Measurements from ENCODE around the gene IFFO2.
A peak's percentile ranks its signal among the peaks of the same experiment; 100 is the strongest.

IFFO2 gene

GRCh38 chr1:18925279-18925678, 31.2 kb downstream of the IFFO2 start:
- H3K4me3 ChIP-seq (ENCODE audit: extremely low read depth, insufficient read depth, low read length, poor library complexity, severe bottlenecking) = no peak overlapping the region
- WGBS, 2 experiments (ENCODE audit: insufficient coverage in 2 of 2) = 97 to 98% methylated on average over 7 of the region's 9 CpGs
- H3K36me3 ChIP-seq (ENCODE audit: control insufficient read depth, insufficient read depth, low read length) = peaks cover 8% of the 10 kb centered on the region
- no peaks in the 10 kb centered on the region for H3K9me3 ChIP-seq (ENCODE audit: control insufficient read depth, low read length)
- no peak overlapping the region for H3K27ac ChIP-seq (ENCODE audit: low read depth, low read length, severe bottlenecking)
- H3K4me1 ChIP-seq (ENCODE audit: control insufficient read depth, insufficient read depth, low read length, poor library complexity, severe bottlenecking) = peaks cover 66% of the 10 kb centered on the region

GRCh38 chr1:18924221-18924691, 32.2 kb downstream of the IFFO2 start:
- Histone ChIP-seq H3K36me3 (ENCODE audit: control insufficient read depth, insufficient read depth, low read length) (peaks cover 15% of the 10 kb centered on the region), H3K9me3 (ENCODE audit: control insufficient read depth, low read length) (no peaks in the 10 kb centered on the region), H3K4me1 (ENCODE audit: control insufficient read depth, insufficient read depth, low read length, poor library complexity, severe bottlenecking) (peaks cover 65% of the 10 kb centered on the region), H3K27ac (ENCODE audit: low read depth, low read length, severe bottlenecking) (peak overlapping the region; percentile 45), H3K4me3 (ENCODE audit: extremely low read depth, insufficient read depth, low read length, poor library complexity, severe bottlenecking) (no peak overlapping the region)
- 80 to 84% methylated on average over 7 to 10 of the region's 11 CpGs for WGBS, 2 experiments (ENCODE audit: insufficient coverage in 2 of 2)

- Histone ChIP-seq H3K9me3 (ENCODE audit: control insufficient read depth, low read length) (no peaks in the 10 kb centered on the region), H3K27ac (ENCODE audit: low read depth, low read length, severe bottlenecking) (peak overlapping the region; percentile 89), H3K36me3 (ENCODE audit: control insufficient read depth, insufficient read depth, low read length) (peaks cover 15% of the 10 kb centered on the region), H3K4me1 (ENCODE audit: control insufficient read depth, insufficient read depth, low read length, poor library complexity, severe bottlenecking) (peaks cover 69% of the 10 kb centered on the region), H3K4me3 (ENCODE audit: extremely low read depth, insufficient read depth, low read length, poor library complexity, severe bottlenecking) (no peak overlapping the region)
- 73 to 81% methylated on average over 9 to 14 of the region's 14 CpGs for WGBS, 2 experiments (ENCODE audit: insufficient coverage in 2 of 2)
Observed at GRCh38 chr1:18923756-18924211, 32.7 kb downstream of the IFFO2 start.

- Histone ChIP-seq H3K4me1 (ENCODE audit: control insufficient read depth, insufficient read depth, low read length, poor library complexity, severe bottlenecking) (peaks cover 64% of the 10 kb centered on the region), H3K27ac (ENCODE audit: low read depth, low read length, severe bottlenecking) (peak overlapping the region; percentile 89), H3K4me3 (ENCODE audit: extremely low read depth, insufficient read depth, low read length, poor library complexity, severe bottlenecking) (no peak overlapping the region), H3K36me3 (ENCODE audit: control insufficient read depth, insufficient read depth, low read length) (peaks cover 16% of the 10 kb centered on the region), H3K9me3 (ENCODE audit: control insufficient read depth, low read length) (no peaks in the 10 kb centered on the region)
- 81 to 89% methylated on average over 11 to 14 of the region's 18 CpGs for WGBS, 2 experiments (ENCODE audit: insufficient coverage in 2 of 2)
Observed at GRCh38 chr1:18922848-18923755, 33.4 kb downstream of the IFFO2 start.

GRCh38 chr1:18922319-18922726, 34.2 kb downstream of the IFFO2 start:
- Histone ChIP-seq H3K9me3 (ENCODE audit: control insufficient read depth, low read length) (no peaks in the 10 kb centered on the region), H3K27ac (ENCODE audit: low read depth, low read length, severe bottlenecking) (peak overlapping the region; percentile 89), H3K4me3 (ENCODE audit: extremely low read depth, insufficient read depth, low read length, poor library complexity, severe bottlenecking) (no peak overlapping the region), H3K4me1 (ENCODE audit: control insufficient read depth, insufficient read depth, low read length, poor library complexity, severe bottlenecking) (peaks cover 56% of the 10 kb centered on the region), H3K36me3 (ENCODE audit: control insufficient read depth, insufficient read depth, low read length) (peaks cover 17% of the 10 kb centered on the region)
- 59 to 80% methylated on average over 1 to 5 of the region's 8 CpGs for WGBS, 2 experiments (ENCODE audit: insufficient coverage in 2 of 2)

- no peak overlapping the region for H3K4me3 ChIP-seq (ENCODE audit: extremely low read depth, insufficient read depth, low read length, poor library complexity, severe bottlenecking)
- 91 to 98% methylated on average over 7 to 10 of the region's 17 CpGs for WGBS, 2 experiments (ENCODE audit: insufficient coverage in 2 of 2)
- H3K27ac ChIP-seq (ENCODE audit: low read depth, low read length, severe bottlenecking) = peak overlapping the region; percentile 89
- peaks cover 22% of the 10 kb centered on the region for H3K36me3 ChIP-seq (ENCODE audit: control insufficient read depth, insufficient read depth, low read length)
- no peaks in the 10 kb centered on the region for H3K9me3 ChIP-seq (ENCODE audit: control insufficient read depth, low read length)
- peaks cover 50% of the 10 kb centered on the region for H3K4me1 ChIP-seq (ENCODE audit: control insufficient read depth, insufficient read depth, low read length, poor library complexity, severe bottlenecking)
Observed at GRCh38 chr1:18921516-18922251, 34.8 kb downstream of the IFFO2 start.

- H3K4me3 ChIP-seq (ENCODE audit: extremely low read depth, insufficient read depth, low read length, poor library complexity, severe bottlenecking) = no peak overlapping the region
- no peaks in the 10 kb centered on the region for H3K9me3 ChIP-seq (ENCODE audit: control insufficient read depth, low read length)
- H3K36me3 ChIP-seq (ENCODE audit: control insufficient read depth, insufficient read depth, low read length) = peaks cover 26% of the 10 kb centered on the region
- no peak overlapping the region for H3K27ac ChIP-seq (ENCODE audit: low read depth, low read length, severe bottlenecking)
- peaks cover 44% of the 10 kb centered on the region for H3K4me1 ChIP-seq (ENCODE audit: control insufficient read depth, insufficient read depth, low read length, poor library complexity, severe bottlenecking)
- 89 to 98% methylated on average over 7 of the region's 7 CpGs for WGBS, 2 experiments (ENCODE audit: insufficient coverage in 2 of 2)
Observed at GRCh38 chr1:18920931-18921330, 35.5 kb downstream of the IFFO2 start.

GRCh38 chr1:18919956-18920355, 36.5 kb downstream of the IFFO2 start:
- 91 to 94% methylated on average over 9 of the region's 12 CpGs for WGBS, 2 experiments (ENCODE audit: insufficient coverage in 2 of 2)
- Histone ChIP-seq H3K27ac (ENCODE audit: low read depth, low read length, severe bottlenecking) (no peak overlapping the region), H3K4me1 (ENCODE audit: control insufficient read depth, insufficient read depth, low read length, poor library complexity, severe bottlenecking) (peaks cover 40% of the 10 kb centered on the region), H3K9me3 (ENCODE audit: control insufficient read depth, low read length) (no peaks in the 10 kb centered on the region), H3K4me3 (ENCODE audit: extremely low read depth, insufficient read depth, low read length, poor library complexity, severe bottlenecking) (no peak overlapping the region), H3K36me3 (ENCODE audit: control insufficient read depth, insufficient read depth, low read length) (peaks cover 32% of the 10 kb centered on the region)

- no peak overlapping the region for H3K27ac ChIP-seq (ENCODE audit: low read depth, low read length, severe bottlenecking)
- no peaks in the 10 kb centered on the region for H3K9me3 ChIP-seq (ENCODE audit: control insufficient read depth, low read length)
- peaks cover 32% of the 10 kb centered on the region for H3K36me3 ChIP-seq (ENCODE audit: control insufficient read depth, insufficient read depth, low read length)
- 84 to 96% methylated on average over 17 to 20 of the region's 31 CpGs for WGBS, 2 experiments (ENCODE audit: insufficient coverage in 2 of 2)
- H3K4me3 ChIP-seq (ENCODE audit: extremely low read depth, insufficient read depth, low read length, poor library complexity, severe bottlenecking) = no peak overlapping the region
- peaks cover 35% of the 10 kb centered on the region for H3K4me1 ChIP-seq (ENCODE audit: control insufficient read depth, insufficient read depth, low read length, poor library complexity, severe bottlenecking)
Observed at GRCh38 chr1:18919197-18919905, 37.1 kb downstream of the IFFO2 start.

- Histone ChIP-seq H3K4me3 (ENCODE audit: extremely low read depth, insufficient read depth, low read length, poor library complexity, severe bottlenecking) (no peak overlapping the region), H3K4me1 (ENCODE audit: control insufficient read depth, insufficient read depth, low read length, poor library complexity, severe bottlenecking) (peaks cover 31% of the 10 kb centered on the region), H3K36me3 (ENCODE audit: control insufficient read depth, insufficient read depth, low read length) (peaks cover 34% of the 10 kb centered on the region), H3K27ac (ENCODE audit: low read depth, low read length, severe bottlenecking) (no peak overlapping the region), H3K9me3 (ENCODE audit: control insufficient read depth, low read length) (no peaks in the 10 kb centered on the region)
- 96 to 97% methylated on average over 12 to 14 of the region's 14 CpGs for WGBS, 2 experiments (ENCODE audit: insufficient coverage in 2 of 2)
Observed at GRCh38 chr1:18918417-18918816, 38.1 kb downstream of the IFFO2 start.

Measured in mesodermal cell (in vitro differentiated cells).